ENCODE data around the gene PEX1. TPM values are rescaled to one million over a fixed set of nuclear protein-coding genes. Genes with fewer than 3 reads are reported as not detected.
"Not testable (repeated sequence)": the region's sequence is repeated elsewhere in the genome, so short reads cannot be mapped to it uniquely, and the experiment has no call there.

PEX1 gene
- 8.2 and 8.9 TPM in 2 replicates for total RNA-seq (2014; rRNA removed; shearing (Covaris generic))

DNA sequence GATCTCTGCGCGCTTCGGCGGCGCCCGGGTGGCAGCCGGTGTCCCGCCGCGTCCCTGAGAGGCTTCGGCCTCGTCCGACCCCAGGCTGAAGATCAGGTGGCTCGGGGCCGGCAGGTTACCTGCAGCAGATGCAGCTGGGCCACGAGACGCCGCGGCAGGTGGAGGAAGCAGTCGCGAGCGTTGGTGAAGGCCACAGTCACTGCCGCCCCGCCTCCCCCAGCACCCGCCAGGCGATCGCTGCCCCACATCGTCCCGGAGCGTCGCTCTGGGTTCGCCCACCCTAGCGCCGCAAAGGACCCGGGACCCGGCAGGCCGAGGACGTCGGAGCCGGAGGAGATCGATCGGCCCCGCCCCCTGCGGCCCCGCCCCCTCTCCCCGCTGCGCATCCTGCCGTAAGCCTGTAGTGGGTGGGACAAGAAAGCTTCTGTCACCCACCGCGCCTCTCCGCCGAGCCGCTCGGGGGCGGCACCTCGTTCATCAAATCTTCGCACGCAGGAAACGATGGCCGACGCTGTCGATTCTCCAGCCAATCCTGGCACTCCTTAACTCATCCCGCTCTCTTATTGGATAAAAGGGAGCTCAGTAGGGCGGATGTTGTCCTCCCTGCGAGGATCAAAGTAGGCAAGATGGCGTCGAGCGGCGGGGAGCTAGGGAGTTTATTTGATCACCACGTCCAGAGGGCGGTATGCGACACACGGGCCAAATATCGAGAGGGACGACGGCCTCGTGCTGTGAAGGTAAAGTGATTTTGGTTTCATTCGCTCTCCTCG lies at the start of gene PEX1, which contains the start of gene RBM48:
TSS of gene PEX1 (minus strand) at position 333 of the 770 bp plus-strand sequence. CDS start at position 248, 85 bp downstream.
TSS of gene RBM48 (plus strand) at position 608 of the 770 bp plus-strand sequence. CDS start at position 627, 19 bp downstream.
- DNase-seq (ENCODE audit: low spot score): peak; percentile 99

- DNase-seq (ENCODE audit: low spot score): no peak
Observed at GRCh38 chr7:92576296-92576695, 48.0 kb upstream of the PEX1 start.

GRCh38 chr7:92569137-92569536 lies 40.8 kb upstream of the PEX1 start:
- no peak for DNase-seq (ENCODE audit: low spot score)

DNA sequence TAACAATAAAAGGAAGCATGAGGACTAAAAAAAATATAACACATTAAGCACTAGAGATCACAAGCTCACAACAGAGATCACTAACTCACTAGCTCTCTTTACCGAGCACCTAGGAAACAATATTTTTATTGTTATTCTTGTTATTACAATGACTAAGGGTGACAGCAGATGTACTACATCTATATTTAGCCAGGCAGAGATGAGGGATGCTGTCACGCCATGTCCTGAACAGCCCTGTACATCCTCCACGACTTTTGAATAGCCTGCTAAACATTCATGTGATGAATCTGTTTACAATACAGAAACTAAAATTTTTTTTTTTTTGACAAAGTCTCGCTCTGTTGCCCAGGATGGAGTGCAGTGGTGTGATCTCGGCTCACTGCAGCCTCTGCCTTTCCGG lies 39.1 kb upstream of the PEX1 start:
- no peak for DNase-seq (ENCODE audit: low spot score)

- DNase-seq (ENCODE audit: low spot score): no peak
Observed at GRCh38 chr7:92563345-92563744, 35.0 kb upstream of the PEX1 start.

DNA sequence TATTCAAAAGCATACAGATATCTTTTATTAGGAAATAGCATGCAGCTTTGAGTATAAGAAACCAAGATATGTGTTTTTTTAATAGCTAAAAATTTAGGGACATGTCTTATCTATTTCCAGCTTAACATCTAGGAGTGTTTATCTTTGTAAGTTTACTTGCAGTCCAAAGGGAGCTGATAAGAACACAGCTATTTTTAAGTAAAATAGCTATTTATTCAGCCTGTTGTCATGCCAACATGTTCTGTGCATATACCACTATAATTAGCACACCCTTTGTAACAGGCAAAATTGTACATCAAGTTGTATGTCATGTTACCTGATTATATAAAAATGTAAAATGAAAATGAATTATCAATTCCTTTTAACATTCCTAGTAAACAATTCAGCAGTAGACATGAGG lies 32.3 kb upstream of the PEX1 start:
- no peak for DNase-seq (ENCODE audit: low spot score)

- DNase-seq (ENCODE audit: low spot score): no peak
Observed at GRCh38 chr7:92557808-92558362, 29.6 kb upstream of the PEX1 start.

- DNase-seq (ENCODE audit: low spot score): no peak
Observed at GRCh38 chr7:92557249-92557648, 28.9 kb upstream of the PEX1 start.

GRCh38 chr7:92550194-92550593 lies 21.9 kb upstream of the PEX1 start:
- no peak for DNase-seq (ENCODE audit: low spot score)

GRCh38 chr7:92547579-92547978 lies 19.3 kb upstream of the PEX1 start:
- no peak for DNase-seq (ENCODE audit: low spot score)

DNA sequence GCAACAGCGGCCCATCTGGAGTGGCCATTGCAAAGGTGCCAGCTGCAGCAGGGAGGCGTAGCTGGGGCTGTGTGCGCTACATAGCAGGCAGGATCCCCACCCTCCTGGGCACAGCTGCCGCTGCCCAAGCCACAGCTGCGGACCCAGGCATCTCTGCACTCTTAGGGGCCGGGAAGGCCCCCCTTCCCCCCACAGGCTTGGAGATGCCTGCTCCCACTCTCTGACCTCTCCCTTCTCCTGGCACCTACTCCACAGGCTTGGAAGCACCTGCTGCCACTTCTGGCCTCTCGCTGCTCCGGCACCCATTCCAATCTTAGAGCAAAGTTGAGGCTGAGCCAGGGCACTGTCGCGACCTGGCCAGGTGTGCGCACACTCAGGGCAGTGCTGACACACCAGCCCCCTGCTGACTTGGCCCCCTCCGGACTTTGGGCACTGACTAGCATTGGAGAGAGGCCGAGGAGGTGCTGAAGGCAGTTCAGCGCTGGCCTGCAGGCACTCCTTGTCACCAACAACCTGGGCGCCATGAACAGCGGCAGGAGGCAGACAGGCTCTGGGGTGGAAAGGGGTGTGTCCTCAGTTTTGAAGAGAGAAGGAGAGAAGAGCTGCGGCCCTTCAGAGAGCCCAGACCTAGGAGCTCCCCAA lies 18.7 kb upstream of the PEX1 start:
- DNase-seq (ENCODE audit: low spot score): no peak

DNA sequence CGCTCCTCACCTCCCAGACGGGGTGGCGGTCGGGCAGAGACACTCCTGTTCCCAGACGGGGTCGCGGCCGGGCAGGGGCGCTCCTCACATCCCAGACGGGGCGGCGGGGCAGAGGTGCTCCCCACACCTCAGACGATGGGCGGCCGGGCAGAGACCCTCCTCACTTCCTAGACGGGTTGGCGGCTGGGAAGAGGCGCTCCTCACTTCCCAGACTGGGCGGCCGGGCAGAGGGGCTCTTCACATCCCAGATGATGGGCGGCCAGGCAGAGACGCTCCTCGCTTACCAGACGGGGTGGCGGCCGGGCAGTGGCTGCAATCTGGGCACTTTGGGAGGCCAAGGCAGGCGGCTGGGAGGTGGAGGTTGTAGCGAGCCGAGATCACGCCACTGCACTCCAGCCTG lies 16.8 kb upstream of the PEX1 start:
- not testable (repeated sequence) for DNase-seq (ENCODE audit: low spot score)

DNA sequence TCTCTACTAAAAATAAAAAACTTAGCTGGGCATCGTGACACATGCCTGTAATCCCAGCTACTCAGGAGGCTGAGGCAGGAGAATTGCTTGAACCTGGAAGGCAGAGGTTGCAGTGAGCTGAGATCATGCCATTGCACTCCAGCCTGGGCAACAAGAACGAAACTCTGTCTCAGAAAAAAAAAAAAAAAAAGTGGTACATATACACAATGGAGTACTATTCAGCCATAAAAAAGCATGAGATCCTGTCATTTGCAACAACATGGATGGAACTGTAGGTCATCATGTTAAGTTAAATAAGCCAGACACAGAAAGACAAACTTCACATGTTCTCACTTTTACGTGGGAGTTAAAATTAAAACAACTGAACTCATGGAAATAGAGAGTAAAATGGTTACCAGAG lies 15.2 kb upstream of the PEX1 start:
- DNase-seq (ENCODE audit: low spot score): not testable (repeated sequence)

DNA sequence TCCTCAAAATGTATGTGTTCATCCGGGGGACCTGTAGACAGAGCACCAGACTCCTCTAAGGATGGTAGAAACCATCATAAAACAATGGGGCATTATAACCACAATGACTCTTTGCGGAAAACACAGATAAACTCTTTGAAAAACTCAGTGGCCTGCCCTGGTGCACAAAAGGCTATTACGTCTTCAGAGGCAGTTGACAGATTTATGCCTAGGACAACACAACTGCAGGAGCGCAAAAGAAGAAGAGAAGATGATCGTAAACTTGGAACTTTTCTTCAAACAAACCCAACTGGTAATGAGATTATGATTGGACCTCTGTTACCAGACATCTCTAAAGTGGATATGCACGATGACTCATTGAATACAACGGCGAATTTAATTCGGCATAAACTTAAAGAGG lies 6.3 kb upstream of the PEX1 start:
- no peak for DNase-seq (ENCODE audit: low spot score)

DNA sequence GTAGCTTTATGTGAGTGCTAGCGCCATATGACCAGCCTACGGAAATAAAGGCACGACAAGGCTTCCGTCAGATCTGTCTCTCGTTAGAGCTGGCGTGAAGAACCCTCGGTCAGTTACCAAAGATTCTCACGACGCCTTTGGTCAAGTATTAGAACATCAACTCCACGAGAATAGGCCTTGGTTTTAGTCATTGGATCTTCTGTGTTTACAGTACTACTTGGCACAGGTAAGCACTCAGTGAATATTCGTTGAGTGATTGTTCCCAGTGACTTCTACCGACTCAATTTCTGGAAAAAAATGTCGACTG lies 591 bp upstream of the PEX1 start:
- no peak for DNase-seq (ENCODE audit: low spot score)

GRCh38 chr7:92527300-92528187 lies 776 bp downstream of the PEX1 start:
- DNase-seq (ENCODE audit: low spot score): peak; percentile 87

GRCh38 chr7:92523110-92523509 lies 5.2 kb downstream of the PEX1 start:
- DNase-seq (ENCODE audit: low spot score): no peak

DNA sequence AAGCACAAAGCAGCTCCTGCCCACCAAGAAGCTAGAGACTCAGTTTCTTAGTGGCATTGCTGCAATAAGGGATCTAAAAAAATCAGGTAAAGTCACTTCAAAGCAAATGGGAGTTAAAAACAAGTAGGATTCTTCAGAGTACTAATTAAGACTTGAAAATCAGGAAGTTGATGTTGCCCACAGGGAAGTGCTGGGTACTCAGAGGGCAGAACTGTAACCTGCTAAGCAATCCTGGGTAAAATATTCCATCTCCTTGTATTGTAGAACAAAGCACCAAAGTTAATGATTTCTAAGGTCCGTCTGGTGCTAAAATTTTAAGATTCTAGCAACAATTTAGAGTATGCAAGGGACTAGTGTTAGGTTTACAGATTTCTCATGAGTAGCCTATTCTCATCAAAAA lies 8.3 kb downstream of the PEX1 start:
- DNase-seq (ENCODE audit: low spot score): no peak

DNA sequence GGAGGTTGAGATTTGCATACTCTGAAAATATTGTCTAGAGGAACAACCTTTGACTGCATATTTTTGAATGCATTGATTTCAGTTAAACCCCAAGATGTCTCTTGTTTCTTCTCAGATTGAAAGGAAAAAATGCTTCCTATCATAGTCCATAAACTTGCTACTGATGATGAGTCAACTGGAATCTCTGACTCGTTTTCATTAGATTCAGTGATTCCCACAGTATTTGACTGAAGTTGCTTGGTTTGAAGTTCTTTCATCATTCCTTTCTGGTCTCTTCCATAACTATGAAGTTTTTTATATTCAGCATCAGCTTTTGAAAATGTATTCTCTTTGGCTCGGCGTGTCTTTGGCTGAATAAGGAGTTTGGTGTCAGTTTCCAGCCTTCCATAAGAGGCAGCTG lies 10.7 kb downstream of the PEX1 start:
- DNase-seq (ENCODE audit: low spot score): no peak

DNA sequence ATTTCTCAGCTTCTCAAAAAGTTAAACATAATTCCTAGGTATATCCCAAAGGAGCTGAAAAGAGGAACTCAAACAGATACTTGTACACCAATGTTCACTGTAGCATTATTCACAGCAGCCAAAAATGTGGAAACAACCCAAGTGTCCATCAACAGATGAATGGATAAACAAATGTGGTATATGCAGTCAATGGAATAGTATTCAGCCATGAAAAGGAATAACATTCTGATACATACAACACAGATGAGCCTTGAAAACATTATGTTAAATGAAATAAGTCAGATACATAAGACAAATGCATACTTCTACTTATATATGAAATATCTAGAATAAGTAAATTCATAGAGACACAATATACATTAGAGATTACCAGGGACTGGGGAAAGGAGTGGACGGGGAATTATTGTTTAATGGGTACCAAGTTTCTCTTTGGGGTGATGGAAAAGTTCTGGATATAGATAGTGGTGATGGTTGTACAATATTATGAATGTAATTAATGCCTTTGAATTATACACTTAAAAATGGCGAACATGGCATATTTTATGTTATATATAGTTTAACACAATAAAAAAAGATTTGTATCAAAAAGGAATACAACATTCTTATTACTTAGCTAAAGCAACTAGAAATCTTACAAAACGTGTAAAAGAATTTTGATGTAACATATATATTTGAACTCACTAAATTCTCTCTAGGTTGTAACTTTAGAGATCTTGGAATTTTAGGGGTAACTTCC lies 15.0 kb downstream of the PEX1 start:
- DNase-seq (ENCODE audit: low spot score): no peak

DNA sequence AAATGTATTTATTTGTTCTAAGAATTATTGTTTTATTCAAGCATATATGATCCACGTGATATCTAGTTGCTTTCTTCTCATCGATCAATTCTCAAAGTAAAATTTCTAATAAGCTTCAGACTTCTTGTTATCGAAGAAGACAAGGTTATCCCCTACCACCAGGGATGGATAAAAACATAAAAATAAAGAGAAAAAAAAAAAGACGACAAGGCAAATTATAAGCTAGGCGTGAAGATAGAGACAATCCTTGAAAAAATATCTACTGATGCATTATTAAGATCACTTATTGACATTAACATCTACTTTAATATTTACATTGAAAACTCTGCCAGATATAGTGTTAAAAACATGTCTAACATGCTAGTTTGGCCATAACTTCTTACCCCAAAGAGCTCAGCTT lies 19.4 kb downstream of the PEX1 start:
- no peak for DNase-seq (ENCODE audit: low spot score)
